ENCODE results near the gene CCDC51. TPM values are rescaled to one million over a fixed set of nuclear protein-coding genes. Genes with fewer than 3 reads are reported as not detected.
A peak's percentile ranks its signal among the peaks of the same experiment; 100 is the strongest.
"Not testable (repeated sequence)": the region's sequence is repeated elsewhere in the genome, so short reads cannot be mapped to it uniquely, and the experiment has no call there.

CCDC51 gene
- total and polyA plus RNA-seq, 4 donors, result 6.4 to 12.7 (median 8.1) TPM

DNA sequence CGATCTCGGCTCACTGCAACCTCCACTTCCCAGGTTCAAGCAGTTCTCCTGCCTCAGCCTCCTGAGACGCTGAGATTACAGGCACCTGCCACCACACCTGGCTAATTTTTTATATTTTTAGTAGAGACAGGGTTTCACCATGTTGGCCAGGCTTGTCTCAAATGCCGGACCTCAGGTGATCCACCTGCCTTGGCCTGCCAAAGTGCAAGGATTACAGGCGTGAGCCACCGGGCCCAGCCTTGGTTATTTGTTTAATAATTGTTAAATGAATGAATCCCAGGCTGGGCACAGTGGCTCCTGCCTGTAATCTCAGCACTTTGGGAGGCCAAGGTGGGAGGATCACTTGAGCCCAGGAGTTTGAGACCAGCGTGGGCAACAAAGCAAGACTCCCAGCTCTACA, 21.8 kb upstream of the CCDC51 start:
- DNase-seq; H3K4me1 ChIP-seq (ENCODE audit: control insufficient read depth in 1 of 2, insufficient read depth in 2 of 2, low read length in 2 of 2); H3K27me3 ChIP-seq (ENCODE audit: control insufficient read depth in 1 of 2, insufficient read depth in 2 of 2, low read length in 1 of 2); ATAC-seq (ENCODE audit: low FRiP score); H3K4me3 ChIP-seq (ENCODE audit: low read length in 2 of 2); H3K9me3 ChIP-seq (ENCODE audit: control insufficient read depth, low read length); H3K27ac ChIP-seq (ENCODE audit: low read depth in 1 of 2, low read length in 2 of 2): not testable (repeated sequence)
- intact Hi-C loops (cut with DNase I), result loop anchor here in 1 of 2 donors (10.0 kb wide), 1 partner anchor 173 kb away; the partner anchor contains the start of gene SLC26A6
- 87 to 91% methylated on average over 7 of the region's 7 CpGs for WGBS, 2 donors
- H3K36me3 ChIP-seq (ENCODE audit: control insufficient read depth in 1 of 2, insufficient read depth in 2 of 2, low read length in 1 of 2), result peaks cover 7 to 11% of the 10 kb centered on the region in 2 donors

DNA sequence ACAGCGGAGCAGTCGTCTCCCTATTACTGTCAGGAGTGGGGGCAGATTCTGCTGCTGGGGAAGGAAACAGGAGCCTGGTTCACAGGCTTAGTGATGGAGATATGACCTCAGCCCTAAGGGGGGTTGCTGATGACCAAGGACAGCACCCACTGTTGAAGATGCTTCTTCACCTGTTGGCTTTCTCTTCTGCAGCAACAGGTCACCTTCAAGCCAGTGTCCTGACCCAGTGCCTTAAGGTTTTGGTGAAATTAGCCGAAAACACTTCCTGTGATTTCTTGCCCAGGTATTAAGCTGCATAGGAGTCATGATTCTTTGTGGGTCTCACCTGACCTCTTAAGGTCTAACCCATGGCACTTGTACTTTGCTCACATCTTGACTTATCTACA, 20.6 kb upstream of the CCDC51 start:
- intact Hi-C loops (cut with DNase I), result loop anchor here in 1 of 2 donors (10.0 kb wide), 1 partner anchor 174 kb away; the partner anchor contains the start of gene SLC26A6
- peaks cover 7 to 11% of the 10 kb centered on the region in 2 donors for H3K36me3 ChIP-seq (ENCODE audit: control insufficient read depth in 1 of 2, insufficient read depth in 2 of 2, low read length in 1 of 2)

DNA sequence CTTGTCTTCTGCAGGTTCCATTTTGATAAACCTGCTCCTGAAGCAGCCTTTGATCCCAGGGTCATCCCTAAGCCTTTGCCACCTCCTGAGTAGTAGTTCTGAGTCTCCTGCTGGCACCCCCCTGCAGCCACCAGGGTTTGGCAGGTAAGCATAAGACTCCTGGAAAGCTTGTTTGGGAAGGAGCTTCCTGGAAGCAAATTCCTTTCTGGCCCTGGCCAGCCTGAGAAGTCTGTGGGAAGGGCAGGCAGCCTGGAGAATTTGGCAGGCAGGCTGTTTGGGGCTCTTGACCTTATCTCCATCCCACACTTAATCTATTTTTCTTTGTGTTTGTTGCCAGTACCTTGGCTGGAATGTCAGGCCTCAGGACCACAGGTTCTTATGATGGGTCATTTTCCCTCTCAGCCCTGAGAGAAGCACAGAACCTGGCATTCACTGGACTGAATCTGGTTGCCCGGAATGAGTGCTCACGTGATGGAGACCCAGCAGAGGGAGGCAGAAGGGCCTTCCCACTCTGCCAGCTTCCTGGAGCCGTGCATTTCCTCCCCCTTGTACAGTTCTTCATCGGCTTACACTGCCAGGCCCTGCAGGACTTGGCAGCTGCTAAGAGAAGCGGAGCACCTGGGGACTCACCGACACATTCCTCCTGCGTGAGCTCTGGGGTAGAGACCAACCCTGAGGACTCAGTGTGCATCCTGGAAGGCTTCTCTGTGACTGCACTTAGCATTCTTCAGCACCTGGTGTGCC, 20.0 kb upstream of the CCDC51 start:
- no peak overlapping the region for H3K27ac ChIP-seq (ENCODE audit: low read depth in 1 of 2, low read length in 2 of 2)
- no peaks in the 10 kb centered on the region for H3K4me1 ChIP-seq (ENCODE audit: control insufficient read depth in 1 of 2, insufficient read depth in 2 of 2, low read length in 2 of 2)
- WGBS, 2 donors, result 49 to 56% methylated on average over 7 of the region's 7 CpGs
- H3K27me3 ChIP-seq (ENCODE audit: control insufficient read depth in 1 of 2, insufficient read depth in 2 of 2, low read length in 1 of 2), result no peaks in the 10 kb centered on the region
- no peak overlapping the region for H3K4me3 ChIP-seq (ENCODE audit: low read length in 2 of 2)
- intact Hi-C loops (cut with DNase I), result loop anchor here in 1 of 2 donors (10.0 kb wide), 1 partner anchor 175 kb away; the partner anchor contains the start of gene SLC26A6
- DNase-seq (no peak), ATAC-seq (ENCODE audit: low FRiP score) (no peak)
- H3K36me3 ChIP-seq (ENCODE audit: control insufficient read depth in 1 of 2, insufficient read depth in 2 of 2, low read length in 1 of 2), result peaks cover 7 to 13% of the 10 kb centered on the region in 2 donors
- no peaks in the 10 kb centered on the region for H3K9me3 ChIP-seq (ENCODE audit: control insufficient read depth, low read length)

More for the DNA sequence above, 20.6 kb upstream of the CCDC51 start:
- ATAC-seq (ENCODE audit: low FRiP score) (no peak), DNase-seq (no peak)
- 84 to 91% methylated on average over 3 of the region's 3 CpGs for WGBS, 2 donors
- Histone ChIP-seq H3K4me1 (ENCODE audit: control insufficient read depth in 1 of 2, insufficient read depth in 2 of 2, low read length in 2 of 2) (no peaks in the 10 kb centered on the region), H3K4me3 (ENCODE audit: low read length in 2 of 2) (no peak overlapping the region), H3K27me3 (ENCODE audit: control insufficient read depth in 1 of 2, insufficient read depth in 2 of 2, low read length in 1 of 2) (no peaks in the 10 kb centered on the region), H3K9me3 (ENCODE audit: control insufficient read depth, low read length) (no peaks in the 10 kb centered on the region), H3K27ac (ENCODE audit: low read depth in 1 of 2, low read length in 2 of 2) (no peak overlapping the region)

DNA sequence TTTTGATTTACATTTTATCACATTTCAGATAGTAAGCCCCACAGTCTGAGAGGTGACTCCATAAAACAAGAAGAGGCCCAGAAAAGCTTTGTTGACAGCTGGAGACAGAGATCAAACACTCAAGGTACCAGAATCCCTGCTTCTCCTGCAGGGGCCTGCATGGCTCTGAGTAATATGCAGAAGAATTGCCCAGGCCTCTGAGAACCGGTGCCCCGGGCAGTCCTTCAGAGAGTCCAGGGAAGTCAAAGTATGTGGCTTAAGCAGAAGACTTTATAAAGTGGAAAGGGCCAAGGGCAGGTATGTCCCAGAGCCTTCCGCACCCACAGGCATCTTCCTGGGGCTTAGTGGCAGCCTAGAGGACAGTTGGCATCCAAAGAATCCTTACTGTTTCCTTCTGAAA, 19.4 kb upstream of the CCDC51 start:
- peaks cover 8 to 13% of the 10 kb centered on the region in 2 donors for H3K36me3 ChIP-seq (ENCODE audit: control insufficient read depth in 1 of 2, insufficient read depth in 2 of 2, low read length in 1 of 2)
- H3K27me3 ChIP-seq (ENCODE audit: control insufficient read depth in 1 of 2, insufficient read depth in 2 of 2, low read length in 1 of 2), result no peaks in the 10 kb centered on the region
- H3K27ac ChIP-seq (ENCODE audit: low read depth in 1 of 2, low read length in 2 of 2), result no peak overlapping the region
- H3K4me3 ChIP-seq (ENCODE audit: low read length in 2 of 2), result no peak overlapping the region
- ATAC-seq (ENCODE audit: low FRiP score), result no peak
- no peaks in the 10 kb centered on the region for H3K4me1 ChIP-seq (ENCODE audit: control insufficient read depth in 1 of 2, insufficient read depth in 2 of 2, low read length in 2 of 2)
- DNase-seq, result no peak
- no peaks in the 10 kb centered on the region for H3K9me3 ChIP-seq (ENCODE audit: control insufficient read depth, low read length)
- intact Hi-C loops (cut with DNase I), result no loop called here
- whole genome bisulfite sequencing, 2 donors, result 88 to 89% methylated on average over 3 of the region's 3 CpGs

DNA sequence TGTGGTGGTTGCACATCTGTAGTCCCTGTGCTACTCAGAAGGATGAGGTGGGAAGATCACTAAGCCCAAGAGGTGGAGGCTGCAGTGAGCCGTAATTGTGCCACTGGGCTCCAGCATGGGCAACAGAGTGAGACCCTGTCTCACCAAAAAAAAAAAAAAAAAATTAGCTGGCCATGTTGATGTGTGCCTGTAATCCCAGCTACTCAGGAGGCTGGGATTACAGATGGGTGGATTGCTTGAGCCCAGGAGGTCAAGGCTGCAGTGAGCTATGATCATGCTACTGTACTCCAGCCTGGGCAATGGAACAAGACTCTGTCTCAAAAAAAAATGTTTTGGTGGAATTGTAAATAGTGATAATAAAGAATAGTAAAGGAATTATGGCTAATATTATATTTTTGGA, 16.5 kb upstream of the CCDC51 start:
- Histone ChIP-seq H3K36me3 (ENCODE audit: control insufficient read depth in 1 of 2, insufficient read depth in 2 of 2, low read length in 1 of 2) (peaks cover 12 to 15% of the 10 kb centered on the region in 2 donors), H3K27me3 (ENCODE audit: control insufficient read depth in 1 of 2, insufficient read depth in 2 of 2, low read length in 1 of 2) (no peaks in the 10 kb centered on the region), H3K4me3 (ENCODE audit: low read length in 2 of 2) (no peak overlapping the region), H3K9me3 (ENCODE audit: control insufficient read depth, low read length) (no peaks in the 10 kb centered on the region), H3K4me1 (ENCODE audit: control insufficient read depth in 1 of 2, insufficient read depth in 2 of 2, low read length in 2 of 2) (no peaks in the 10 kb centered on the region), H3K27ac (ENCODE audit: low read depth in 1 of 2, low read length in 2 of 2) (no peak overlapping the region)
- 93 to 100% methylated on average over 1 of the region's 1 CpG for WGBS, 2 donors
- intact Hi-C loops (cut with DNase I), result no loop called here
- peak in 1 of 2 donors; percentile 4 for DNase-seq
- no peak for ATAC-seq (ENCODE audit: low FRiP score)

DNA sequence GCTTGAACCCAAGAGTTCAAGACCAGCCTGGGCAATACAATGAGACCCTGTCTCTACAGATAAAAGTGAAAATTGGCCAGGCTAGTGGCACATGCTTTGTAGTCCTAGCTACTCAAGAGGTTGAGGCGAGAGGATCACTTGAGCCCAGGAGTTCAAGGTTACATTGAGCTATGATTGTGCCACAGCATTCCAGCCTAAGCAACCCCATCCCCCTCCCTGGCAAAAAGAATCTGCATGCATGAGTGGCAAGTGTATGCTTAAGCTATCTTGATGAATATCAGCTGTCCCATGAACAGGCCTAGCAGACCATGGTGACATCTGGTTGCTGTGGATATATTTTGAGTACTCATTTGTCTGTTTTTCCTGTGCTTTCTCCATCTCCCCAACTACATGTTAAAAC, 11.4 kb upstream of the CCDC51 start:
- ATAC-seq (ENCODE audit: low FRiP score), result no peak
- intact Hi-C loops (cut with DNase I), result no loop called here
- 80 to 92% methylated on average over 1 of the region's 1 CpG for WGBS, 2 donors
- Histone ChIP-seq H3K4me3 (ENCODE audit: low read length in 2 of 2) (no peak overlapping the region), H3K9me3 (ENCODE audit: control insufficient read depth, low read length) (no peaks in the 10 kb centered on the region), H3K27ac (ENCODE audit: low read depth in 1 of 2, low read length in 2 of 2) (no peak overlapping the region), H3K27me3 (ENCODE audit: control insufficient read depth in 1 of 2, insufficient read depth in 2 of 2, low read length in 1 of 2) (no peaks in the 10 kb centered on the region), H3K36me3 (ENCODE audit: control insufficient read depth in 1 of 2, insufficient read depth in 2 of 2, low read length in 1 of 2) (peaks cover 4 to 6% of the 10 kb centered on the region in 2 donors), H3K4me1 (ENCODE audit: control insufficient read depth in 1 of 2, insufficient read depth in 2 of 2, low read length in 2 of 2) (no peaks in the 10 kb centered on the region)
- DNase-seq, result no peak

DNA sequence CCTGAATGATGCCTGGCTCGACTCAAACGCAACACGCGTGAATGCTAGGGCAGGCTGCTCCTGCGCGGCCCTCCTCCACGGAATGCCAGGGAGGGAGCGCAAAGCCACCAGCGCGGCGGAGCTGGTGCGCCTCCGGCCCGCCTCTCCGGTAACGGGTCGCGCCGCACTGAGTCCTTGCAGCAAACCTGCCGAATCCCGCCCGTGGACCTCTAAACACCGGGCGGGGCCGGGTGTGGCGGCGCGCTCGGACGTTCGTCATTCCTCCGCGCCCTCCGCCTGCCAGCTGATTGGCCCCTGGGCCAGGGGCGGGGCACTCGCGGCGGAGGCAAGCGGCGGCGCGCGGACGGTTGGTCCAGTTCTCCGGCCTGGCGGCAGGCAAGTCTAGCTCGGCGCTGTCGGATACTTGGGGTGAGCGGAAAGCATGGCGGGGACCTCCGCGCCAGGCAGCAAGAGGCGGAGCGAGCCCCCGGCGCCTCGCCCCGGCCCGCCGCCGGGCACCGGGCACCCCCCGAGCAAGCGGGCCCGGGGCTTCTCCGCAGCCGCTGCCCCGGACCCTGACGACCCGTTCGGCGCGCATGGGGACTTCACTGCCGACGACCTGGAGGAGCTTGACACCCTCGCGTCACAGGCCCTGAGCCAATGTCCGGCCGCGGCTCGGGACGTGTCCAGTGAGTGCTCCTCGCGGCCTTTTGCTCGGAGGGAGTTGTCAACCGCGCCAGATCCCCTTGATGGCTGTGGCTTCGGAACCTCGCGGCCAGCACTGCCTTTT, 6.7 kb upstream of the CCDC51 start, which contains the start of gene ATRIP:
TSS of gene ATRIP (plus strand) at position 313 of the 769 bp plus-strand sequence. CDS start at position 422, 109 bp downstream.
- Histone ChIP-seq H3K4me1 (ENCODE audit: control insufficient read depth in 1 of 2, insufficient read depth in 2 of 2, low read length in 2 of 2) (no peaks in the 10 kb centered on the region), H3K27ac (ENCODE audit: low read depth in 1 of 2, low read length in 2 of 2) (peak within 1 kb of the TSS; percentile 46 to 60), H3K36me3 (ENCODE audit: control insufficient read depth in 1 of 2, insufficient read depth in 2 of 2, low read length in 1 of 2) (no peaks in the 10 kb centered on the region), H3K9me3 (ENCODE audit: control insufficient read depth, low read length) (no peaks in the 10 kb centered on the region), H3K27me3 (ENCODE audit: control insufficient read depth in 1 of 2, insufficient read depth in 2 of 2, low read length in 1 of 2) (no peaks in the 10 kb centered on the region), H3K4me3 (ENCODE audit: low read length in 2 of 2) (peak within 1 kb of the TSS; percentile 46 to 54)
- DNase-seq (peak; percentile 93 to 97), ATAC-seq (ENCODE audit: low FRiP score) (peak; percentile 98)
- intact Hi-C loops (cut with DNase I), result no loop called here
- WGBS, 2 donors, result 0% methylated on average over 60 to 91 of the region's 91 CpGs

DNA sequence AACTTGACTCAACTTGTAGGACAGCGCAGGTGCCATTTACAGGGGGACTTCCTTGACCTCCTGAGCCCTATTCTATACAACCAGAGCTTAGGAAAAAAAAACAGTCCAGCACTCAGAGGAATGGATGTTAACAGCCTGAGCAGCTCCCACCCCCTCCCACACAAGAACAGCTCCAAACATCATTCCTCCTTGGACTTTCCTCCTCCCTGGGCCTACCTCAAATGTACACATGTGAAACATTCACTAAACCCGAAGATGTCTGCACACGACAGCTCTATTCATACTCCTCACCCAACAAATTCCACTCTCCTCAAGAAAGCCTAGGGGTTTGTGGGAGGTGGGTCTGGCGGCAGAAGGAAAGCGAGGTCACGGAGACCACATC, 6.1 kb upstream of the CCDC51 start:
- H3K27ac ChIP-seq (ENCODE audit: low read depth in 1 of 2, low read length in 2 of 2), result peak overlapping the region in 1 of 2 donors; percentile 60
- H3K4me1 ChIP-seq (ENCODE audit: control insufficient read depth in 1 of 2, insufficient read depth in 2 of 2, low read length in 2 of 2), result no peaks in the 10 kb centered on the region
- no peaks in the 10 kb centered on the region for H3K36me3 ChIP-seq (ENCODE audit: control insufficient read depth in 1 of 2, insufficient read depth in 2 of 2, low read length in 1 of 2)
- ATAC-seq (ENCODE audit: low FRiP score) (peak; percentile 5), DNase-seq (no peak)
- peak overlapping the region; percentile 30 to 48 for H3K4me3 ChIP-seq (ENCODE audit: low read length in 2 of 2)
- WGBS, 2 donors, result 11 to 15% methylated on average over 6 of the region's 6 CpGs
- H3K9me3 ChIP-seq (ENCODE audit: control insufficient read depth, low read length), result no peaks in the 10 kb centered on the region
- H3K27me3 ChIP-seq (ENCODE audit: control insufficient read depth in 1 of 2, insufficient read depth in 2 of 2, low read length in 1 of 2), result no peaks in the 10 kb centered on the region
- intact Hi-C loops (cut with DNase I), result no loop called here
